Esophagus squamous epithelium (tissue), 4 donors: ENCODE measurements around the gene IL1RAPL2.

Experiments
- POLR2A ChIP-seq, 4 donors: fragments of 450-650 bp; IDR thresholded peaks; one replicate each; pipeline ENCODE4 v1.6.1; 2017; ENCODE audit warnings: antibody characterized with exemption in 4 of 4, mild to moderate bottlenecking in 4 of 4, moderate library complexity in 3 of 4
- TF ChIP-seq, protein P1 (sequence below), 6 experiments: fragments of 450-650 bp in 4 of 6; fragments of 200-600 bp in 2 of 6; sonication (generic) in 2 of 6; IDR thresholded peaks; one replicate each; pipeline ENCODE4 v1.5.1; 2016 to 2019; ENCODE audit warnings: antibody characterized with exemption in 6 of 6, mild to moderate bottlenecking in 4 of 6, moderate library complexity in 4 of 6

DNA sequence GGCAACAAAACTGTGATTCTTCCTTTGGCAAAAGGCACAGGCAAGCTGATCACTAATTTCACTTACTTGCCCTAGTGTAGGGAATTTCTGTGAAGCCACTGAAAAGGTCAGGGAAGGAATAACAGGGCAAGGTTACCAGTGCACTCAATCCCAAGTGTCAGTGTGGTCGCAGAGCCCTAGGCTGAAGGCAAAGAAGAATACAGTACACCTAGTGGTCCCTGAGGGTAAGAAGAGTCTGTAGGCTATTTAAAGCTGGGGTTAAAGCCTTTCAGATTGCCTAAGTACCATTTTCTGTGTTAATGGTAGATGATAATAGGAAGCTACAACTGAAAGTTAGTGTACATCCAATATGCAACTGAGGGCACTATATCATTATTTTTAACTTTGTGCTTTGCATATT, 1082.7 kb downstream of the IL1RAPL2 start:
- TF ChIP-seq, protein P1, sequence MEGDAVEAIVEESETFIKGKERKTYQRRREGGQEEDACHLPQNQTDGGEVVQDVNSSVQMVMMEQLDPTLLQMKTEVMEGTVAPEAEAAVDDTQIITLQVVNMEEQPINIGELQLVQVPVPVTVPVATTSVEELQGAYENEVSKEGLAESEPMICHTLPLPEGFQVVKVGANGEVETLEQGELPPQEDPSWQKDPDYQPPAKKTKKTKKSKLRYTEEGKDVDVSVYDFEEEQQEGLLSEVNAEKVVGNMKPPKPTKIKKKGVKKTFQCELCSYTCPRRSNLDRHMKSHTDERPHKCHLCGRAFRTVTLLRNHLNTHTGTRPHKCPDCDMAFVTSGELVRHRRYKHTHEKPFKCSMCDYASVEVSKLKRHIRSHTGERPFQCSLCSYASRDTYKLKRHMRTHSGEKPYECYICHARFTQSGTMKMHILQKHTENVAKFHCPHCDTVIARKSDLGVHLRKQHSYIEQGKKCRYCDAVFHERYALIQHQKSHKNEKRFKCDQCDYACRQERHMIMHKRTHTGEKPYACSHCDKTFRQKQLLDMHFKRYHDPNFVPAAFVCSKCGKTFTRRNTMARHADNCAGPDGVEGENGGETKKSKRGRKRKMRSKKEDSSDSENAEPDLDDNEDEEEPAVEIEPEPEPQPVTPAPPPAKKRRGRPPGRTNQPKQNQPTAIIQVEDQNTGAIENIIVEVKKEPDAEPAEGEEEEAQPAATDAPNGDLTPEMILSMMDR (IDR thresholded peaks at IDR 0.05): no peak
- no peak for TF ChIP-seq POLR2A (IDR thresholded peaks at IDR 0.05)
